HG03439 (cell line): ENCODE results near the gene MIDN.

ENCODE experiments used
- ATAC-seq: cut with Tn5 transposase; IDR thresholded peaks from one replicate; pipeline ENCODE4 v1.9.1; 2021; ENCODE audit warnings: mild to moderate bottlenecking, moderate library complexity; ENCODE audit not compliant: unreplicated experiment

MIDN gene

GRCh38 chr19:1308718-1309117, 60.3 kb downstream of the MIDN start:
- ATAC-seq = no peak
